ENCODE results near the gene RGS3.

DNA sequence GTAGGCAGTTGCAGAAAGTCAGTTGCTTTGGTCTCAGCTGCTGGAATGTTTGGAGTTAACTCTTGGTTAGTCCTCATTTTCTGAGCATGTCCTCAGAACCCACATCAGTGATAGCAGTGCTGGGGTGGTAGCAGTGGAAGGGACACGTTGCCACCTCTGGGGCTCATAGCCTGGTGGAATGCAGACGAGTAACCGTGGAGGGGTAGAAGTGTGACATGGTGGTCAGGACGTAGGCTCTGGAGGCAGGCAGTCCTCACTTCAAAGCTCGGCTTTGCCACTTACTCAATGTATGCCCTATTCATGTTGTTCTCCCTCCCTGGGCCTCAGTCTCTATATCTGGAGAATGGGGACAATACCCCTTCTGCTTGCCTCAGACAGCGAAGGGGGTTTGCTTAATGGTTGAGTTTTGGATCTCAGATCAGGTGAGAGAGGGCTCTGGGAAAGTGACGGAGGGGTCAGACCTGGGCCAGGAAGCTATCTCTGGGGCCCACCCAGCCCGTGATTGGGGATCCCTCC is 62.8 kb downstream of the RGS3 start:
- TF ChIP-seq PPARA (CRISPR knock-in tag; IDR thresholded peaks at IDR 0.05; ENCODE audit: borderline replicate concordance) (no peak), ESRRG (CRISPR knock-in tag; IDR thresholded peaks at IDR 0.05) (no peak), OSR1 (CRISPR knock-in tag; IDR thresholded peaks at IDR 0.05) (no peak), ARNTL (CRISPR knock-in tag; IDR thresholded peaks at IDR 0.05; ENCODE audit: borderline replicate concordance, low read depth) (no peak), ZNF565 (CRISPR knock-in tag; conservative IDR thresholded peaks at IDR 0.05; ENCODE audit: low read depth) (no peak)
- TF ChIP-seq, protein P1, sequence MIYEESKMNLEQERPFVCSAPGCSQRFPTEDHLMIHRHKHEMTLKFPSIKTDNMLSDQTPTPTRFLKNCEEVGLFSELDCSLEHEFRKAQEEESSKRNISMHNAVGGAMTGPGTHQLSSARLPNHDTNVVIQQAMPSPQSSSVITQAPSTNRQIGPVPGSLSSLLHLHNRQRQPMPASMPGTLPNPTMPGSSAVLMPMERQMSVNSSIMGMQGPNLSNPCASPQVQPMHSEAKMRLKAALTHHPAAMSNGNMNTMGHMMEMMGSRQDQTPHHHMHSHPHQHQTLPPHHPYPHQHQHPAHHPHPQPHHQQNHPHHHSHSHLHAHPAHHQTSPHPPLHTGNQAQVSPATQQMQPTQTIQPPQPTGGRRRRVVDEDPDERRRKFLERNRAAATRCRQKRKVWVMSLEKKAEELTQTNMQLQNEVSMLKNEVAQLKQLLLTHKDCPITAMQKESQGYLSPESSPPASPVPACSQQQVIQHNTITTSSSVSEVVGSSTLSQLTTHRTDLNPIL (CRISPR knock-in tag; IDR thresholded peaks at IDR 0.05; ENCODE audit: low read depth) = no peak
